ENCODE results near the gene PPP1R12C. TPM values are rescaled to one million over a fixed set of nuclear protein-coding genes. Genes with fewer than 3 reads are reported as not detected.
"Not testable (repeated sequence)": the region's sequence is repeated elsewhere in the genome, so short reads cannot be mapped to it uniquely, and the experiment has no call there.

The PPP1R12C gene
- total RNA-seq, 2 donors from 2014 or later = 82.6 to 112 TPM

- no peaks in the 10 kb centered on the region for H3K36me3 ChIP-seq
- TF ChIP-seq, protein P1, sequence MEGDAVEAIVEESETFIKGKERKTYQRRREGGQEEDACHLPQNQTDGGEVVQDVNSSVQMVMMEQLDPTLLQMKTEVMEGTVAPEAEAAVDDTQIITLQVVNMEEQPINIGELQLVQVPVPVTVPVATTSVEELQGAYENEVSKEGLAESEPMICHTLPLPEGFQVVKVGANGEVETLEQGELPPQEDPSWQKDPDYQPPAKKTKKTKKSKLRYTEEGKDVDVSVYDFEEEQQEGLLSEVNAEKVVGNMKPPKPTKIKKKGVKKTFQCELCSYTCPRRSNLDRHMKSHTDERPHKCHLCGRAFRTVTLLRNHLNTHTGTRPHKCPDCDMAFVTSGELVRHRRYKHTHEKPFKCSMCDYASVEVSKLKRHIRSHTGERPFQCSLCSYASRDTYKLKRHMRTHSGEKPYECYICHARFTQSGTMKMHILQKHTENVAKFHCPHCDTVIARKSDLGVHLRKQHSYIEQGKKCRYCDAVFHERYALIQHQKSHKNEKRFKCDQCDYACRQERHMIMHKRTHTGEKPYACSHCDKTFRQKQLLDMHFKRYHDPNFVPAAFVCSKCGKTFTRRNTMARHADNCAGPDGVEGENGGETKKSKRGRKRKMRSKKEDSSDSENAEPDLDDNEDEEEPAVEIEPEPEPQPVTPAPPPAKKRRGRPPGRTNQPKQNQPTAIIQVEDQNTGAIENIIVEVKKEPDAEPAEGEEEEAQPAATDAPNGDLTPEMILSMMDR (IDR thresholded peaks at IDR 0.05) = no peak
- no peak overlapping the region for H3K27ac ChIP-seq
- no peak overlapping the region for H3K9ac ChIP-seq (ENCODE audit: low read depth in 2 of 2, low read length in 2 of 2)
- H3K9me3 ChIP-seq = no peaks in the 10 kb centered on the region
- no peak overlapping the region for H3K4me3 ChIP-seq
- H3K4me1 ChIP-seq = peaks cover 8% of the 10 kb centered on the region
- no peak for DNase-seq
- H3K27me3 ChIP-seq = no peaks in the 10 kb centered on the region
- intact Hi-C loops (cut with DNase I) = no loop called here
Measured at GRCh38 chr19:55111238-55111831, 6.1 kb downstream of the PPP1R12C start.

GRCh38 chr19:55109527-55110291, 7.7 kb downstream of the PPP1R12C start:
- DNase-seq = no peak
- Histone ChIP-seq H3K9ac (ENCODE audit: low read depth in 2 of 2, low read length in 2 of 2) (no peak overlapping the region), H3K27me3 (no peaks in the 10 kb centered on the region), H3K4me3 (no peak overlapping the region), H3K4me1 (no peaks in the 10 kb centered on the region), H3K27ac (no peak overlapping the region), H3K9me3 (no peaks in the 10 kb centered on the region), H3K36me3 (no peaks in the 10 kb centered on the region)
- intact Hi-C loops (cut with DNase I) = no loop called here
- TF ChIP-seq, protein P1 (IDR thresholded peaks at IDR 0.05) = no peak

GRCh38 chr19:55107252-55107651, 10.2 kb downstream of the PPP1R12C start:
- H3K9ac ChIP-seq (ENCODE audit: low read depth in 2 of 2, low read length in 2 of 2); H3K36me3 ChIP-seq; H3K4me1 ChIP-seq; H3K27me3 ChIP-seq; intact Hi-C loops (cut with DNase I); H3K27ac ChIP-seq; DNase-seq; H3K9me3 ChIP-seq; H3K4me3 ChIP-seq: not testable (repeated sequence)

DNA sequence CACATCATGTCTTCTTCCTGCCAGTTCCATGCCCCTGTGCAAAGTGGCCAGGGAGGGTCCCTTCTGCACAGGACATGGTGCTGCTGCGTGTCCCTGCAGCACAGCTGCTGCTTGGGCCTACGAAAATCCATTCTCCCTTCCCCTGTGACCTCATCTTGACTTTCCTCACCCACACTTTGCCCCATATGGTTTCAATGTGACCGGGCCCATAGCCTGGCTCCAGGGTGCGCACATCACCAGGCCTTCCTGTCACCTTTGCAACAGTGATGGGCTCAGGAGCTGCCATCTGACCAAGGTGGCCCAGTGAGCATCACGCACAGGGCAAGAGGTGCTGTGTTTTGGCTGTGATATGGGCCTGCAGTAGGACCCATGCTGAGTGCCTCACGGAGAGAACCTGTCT, 10.8 kb downstream of the PPP1R12C start:
- no peak for DNase-seq
- Histone ChIP-seq H3K9ac (ENCODE audit: low read depth in 2 of 2, low read length in 2 of 2) (no peak overlapping the region), H3K4me1 (no peaks in the 10 kb centered on the region), H3K4me3 (no peak overlapping the region), H3K27me3 (no peaks in the 10 kb centered on the region), H3K27ac (no peak overlapping the region), H3K36me3 (peaks cover 4% of the 10 kb centered on the region), H3K9me3 (no peaks in the 10 kb centered on the region)
- intact Hi-C loops (cut with DNase I) = no loop called here
- TF ChIP-seq, protein P1 (IDR thresholded peaks at IDR 0.05) = no peak

DNA sequence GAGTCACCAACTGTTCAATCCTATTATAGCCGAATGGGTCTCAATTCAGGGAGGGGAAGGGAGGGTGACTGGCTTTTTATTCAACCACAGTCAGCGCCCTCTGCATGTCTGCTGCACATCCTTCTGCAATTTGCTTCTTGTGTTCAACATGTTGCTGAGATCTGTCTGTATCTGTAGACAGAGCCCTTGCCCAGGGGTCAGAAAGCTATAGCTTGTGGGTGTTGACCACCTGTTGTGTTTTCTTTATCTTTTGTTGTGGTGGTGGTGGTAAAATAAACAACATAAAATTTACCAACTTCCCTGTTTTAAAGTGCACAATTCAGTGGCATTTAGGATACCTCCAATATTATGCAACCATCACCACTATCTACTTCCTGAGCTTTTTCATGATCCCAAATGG, 12.2 kb downstream of the PPP1R12C start:
- Histone ChIP-seq H3K27ac (no peak overlapping the region), H3K9ac (ENCODE audit: low read depth in 2 of 2, low read length in 2 of 2) (no peak overlapping the region), H3K27me3 (no peaks in the 10 kb centered on the region), H3K9me3 (no peaks in the 10 kb centered on the region), H3K4me1 (no peaks in the 10 kb centered on the region), H3K36me3 (peaks cover 8% of the 10 kb centered on the region), H3K4me3 (no peak overlapping the region)
- TF ChIP-seq, protein P1 (IDR thresholded peaks at IDR 0.05) = no peak
- intact Hi-C loops (cut with DNase I) = no loop called here
- no peak for DNase-seq

DNA sequence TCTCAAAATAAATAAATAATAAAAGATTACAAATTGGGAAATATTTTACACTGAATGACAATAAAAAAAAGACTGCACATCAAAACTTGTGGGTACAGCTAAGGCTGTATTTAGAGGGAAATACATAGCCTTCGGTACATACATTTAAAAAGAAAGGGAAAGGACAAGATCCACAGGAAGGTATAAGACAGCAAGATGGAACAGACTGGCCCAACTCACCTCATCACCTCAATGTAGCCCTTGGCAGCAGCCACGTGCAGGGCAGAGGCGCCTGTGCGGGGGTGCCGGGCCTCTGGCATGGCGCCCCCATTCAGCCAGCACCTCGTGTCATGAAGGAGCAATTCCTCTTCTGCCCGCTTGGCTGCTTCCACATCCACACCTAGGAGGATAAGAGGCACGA, 14.2 kb downstream of the PPP1R12C start:
- intact Hi-C loops (cut with DNase I) = no loop called here
- DNase-seq = no peak
- TF ChIP-seq, protein P1 (IDR thresholded peaks at IDR 0.05) = no peak
- Histone ChIP-seq H3K27ac (no peak overlapping the region), H3K27me3 (no peaks in the 10 kb centered on the region), H3K9me3 (no peaks in the 10 kb centered on the region), H3K4me1 (no peaks in the 10 kb centered on the region), H3K4me3 (no peak overlapping the region), H3K9ac (ENCODE audit: low read depth in 2 of 2, low read length in 2 of 2) (no peak overlapping the region), H3K36me3 (peaks cover 8% of the 10 kb centered on the region)
